CD14-positive monocyte (primary cell): Measurements from ENCODE around the gene GMPPA. TPM values are rescaled to one million over a fixed set of nuclear protein-coding genes. Genes with fewer than 3 reads are reported as not detected.

Experiments used
- DNase-seq, 3 donors: peaks; one replicate each; pipeline ENCODE4 v3.0.0-alpha.2; 2011 to 2022
- H2AFZ ChIP-seq: 2 replicates; pipeline ENCODE4 v1.6.0; 2012; ENCODE audit warnings: mild to moderate bottlenecking, low read depth, low read length, inconsistent platforms; ENCODE audit not compliant: insufficient read depth, poor library complexity, severe bottlenecking
- H3K27ac ChIP-seq, 2 donors: 1 replicate in 1 of 2; 2 replicates in 1 of 2; pipeline ENCODE4 v1.5.1; 2012 to 2013; ENCODE audit warnings: low read length in 2 of 2, control low read depth in 1 of 2, inconsistent platforms in 1 of 2, low read depth in 1 of 2, mild to moderate bottlenecking in 1 of 2
- H3K27me3 ChIP-seq, 2 donors: one replicate each; pipeline versions ENCODE4 v1.6.0 to v1.6.1; 2011 to 2013; ENCODE audit warnings: low read length in 2 of 2; ENCODE audit not compliant: control insufficient read depth in 2 of 2, insufficient read depth in 2 of 2
- H3K36me3 ChIP-seq, 2 donors: replicated peaks in 1 of 2; 1 replicate in 1 of 2; 2 replicates in 1 of 2; pipeline versions ENCODE4 v1.5.1 to v1.6.1; 2012 to 2013; ENCODE audit warnings: low read length in 2 of 2, control low read depth in 1 of 2, inconsistent platforms in 1 of 2, mild to moderate bottlenecking in 1 of 2; ENCODE audit not compliant: insufficient read depth in 2 of 2, control insufficient read depth in 1 of 2
- H3K4me1 ChIP-seq, 2 donors: 1 replicate in 1 of 2; 2 replicates in 1 of 2; pipeline versions ENCODE4 v1.5.1 to v1.6.1; 2012 to 2013; ENCODE audit warnings: low read length in 2 of 2, control low read depth in 1 of 2, inconsistent platforms in 1 of 2, mild to moderate bottlenecking in 1 of 2, moderate library complexity in 1 of 2; ENCODE audit not compliant: insufficient read depth in 2 of 2, control insufficient read depth in 1 of 2
- H3K4me2 ChIP-seq: replicated peaks from 2 replicates; pipeline ENCODE3; 2012; ENCODE audit warnings: low read length, moderate library complexity, mild to moderate bottlenecking; ENCODE audit not compliant: poor library complexity, severe bottlenecking; ENCODE audit errors: extremely low read depth
- H3K4me3 ChIP-seq, 3 experiments: fragments of 200-600 bp in 1 of 3; sonication (generic) in 1 of 3; replicated peaks in 1 of 3; 1 replicate in 2 of 3; 2 replicates in 1 of 3; pipeline ENCODE4 v1.5.1; 2011 to 2013; ENCODE audit warnings: low read length in 3 of 3, mild to moderate bottlenecking in 3 of 3, control low read depth in 2 of 3, low read depth in 2 of 3, inconsistent platforms in 1 of 3, moderate library complexity in 1 of 3
- H3K79me2 ChIP-seq: 2 replicates; pipeline ENCODE4 v1.6.0; 2012; ENCODE audit warnings: mild to moderate bottlenecking, control low read depth, inconsistent platforms, low read length, moderate library complexity; ENCODE audit not compliant: insufficient read depth
- H3K9ac ChIP-seq: 2 replicates; pipeline ENCODE4 v1.6.0; 2017; ENCODE audit warnings: low read length, mild to moderate bottlenecking; ENCODE audit not compliant: insufficient read depth, poor library complexity, severe bottlenecking
- H3K9me3 ChIP-seq, 2 donors: replicated peaks in 1 of 2; 1 replicate in 1 of 2; 2 replicates in 1 of 2; pipeline versions ENCODE4 v1.5.1 to v1.6.1; 2012 to 2013; ENCODE audit warnings: low read length in 2 of 2, control low read depth in 1 of 2; ENCODE audit not compliant: control insufficient read depth in 1 of 2, insufficient read depth in 1 of 2
- H4K20me1 ChIP-seq: 2 replicates; pipeline ENCODE4 v1.6.0; 2012; ENCODE audit warnings: mild to moderate bottlenecking, low read length, control low read depth, moderate library complexity; ENCODE audit not compliant: insufficient read depth
- H3K27ac Mint-ChIP-seq, 7 donors: one replicate each; pipeline ENCODE4 v1.8.0; 2020; ENCODE audit warnings: mild to moderate bottlenecking in 7 of 7, mixed read lengths in 7 of 7, moderate library complexity in 6 of 7, inconsistent platforms in 2 of 7
- H3K27me3 Mint-ChIP-seq, 3 donors: one replicate each; pipeline ENCODE4 v1.8.0; 2021 to 2022; ENCODE audit warnings: low read depth in 3 of 3, mild to moderate bottlenecking in 3 of 3, mixed read lengths in 3 of 3, moderate library complexity in 3 of 3, inconsistent platforms in 1 of 3
- H3K36me3 Mint-ChIP-seq, 2 donors: one replicate each; pipeline ENCODE4 v1.8.0; 2020; ENCODE audit warnings: mixed read lengths in 2 of 2, inconsistent platforms in 1 of 2, mild to moderate bottlenecking in 1 of 2
- H3K4me1 Mint-ChIP-seq: one replicate; pipeline ENCODE4 v1.8.0; 2020; ENCODE audit warnings: mild to moderate bottlenecking, mixed read lengths
- H3K4me3 Mint-ChIP-seq, 2 donors: one replicate each; pipeline ENCODE4 v1.8.0; 2020; ENCODE audit warnings: mild to moderate bottlenecking in 2 of 2, mixed read lengths in 2 of 2, moderate library complexity in 1 of 2
- H3K9me3 Mint-ChIP-seq, 7 donors: one replicate each; pipeline ENCODE4 v1.8.0; 2020 to 2022; ENCODE audit warnings: mixed read lengths in 7 of 7, mild to moderate bottlenecking in 6 of 7, moderate library complexity in 6 of 7, inconsistent platforms in 2 of 7
- WGBS: methylation state at CpG from one replicate; pipeline ENCODE4 v1.1.5; 2013; ENCODE audit warnings: missing lambda C conversion rate; ENCODE audit not compliant: insufficient coverage; 5-methylcytosine and 5-hydroxymethylcytosine counted together
- intact Hi-C, 2 donors: fragments of 100-400 bp; cut with micrococcal nuclease; formaldehyde crosslinking; loops; one replicate each; pipeline versions ENCODE4 v1.15.0 to v1.15.1; 2023
- polyA plus RNA-seq, 3 donors: library from polyadenylated mRNA; depleted of rRNA in 1 of 3; unstranded in 2 of 3; stranded (reverse) in 1 of 3; fragments of 300-500 nt in 2 of 3; fragments of >200 nt in 1 of 3; fragmentation: Illumina TruSeq in 2 of 3; gene quantifications; 1 replicate in 2 of 3; 2 replicates in 1 of 3; pipeline ENCODE4 v1.2.3, GENCODE V29; 2012 to 2021
- TF ChIP-seq, protein P1 (sequence below): fragments of 200-600 bp; IDR thresholded peaks from one replicate; pipeline ENCODE4 v1.8.0; 2022; ENCODE audit warnings: antibody characterized with exemption, mild to moderate bottlenecking

The GMPPA gene
- polyA plus RNA-seq, 3 donors = 35.5 to 71.2 (median 35.9) TPM

DNA sequence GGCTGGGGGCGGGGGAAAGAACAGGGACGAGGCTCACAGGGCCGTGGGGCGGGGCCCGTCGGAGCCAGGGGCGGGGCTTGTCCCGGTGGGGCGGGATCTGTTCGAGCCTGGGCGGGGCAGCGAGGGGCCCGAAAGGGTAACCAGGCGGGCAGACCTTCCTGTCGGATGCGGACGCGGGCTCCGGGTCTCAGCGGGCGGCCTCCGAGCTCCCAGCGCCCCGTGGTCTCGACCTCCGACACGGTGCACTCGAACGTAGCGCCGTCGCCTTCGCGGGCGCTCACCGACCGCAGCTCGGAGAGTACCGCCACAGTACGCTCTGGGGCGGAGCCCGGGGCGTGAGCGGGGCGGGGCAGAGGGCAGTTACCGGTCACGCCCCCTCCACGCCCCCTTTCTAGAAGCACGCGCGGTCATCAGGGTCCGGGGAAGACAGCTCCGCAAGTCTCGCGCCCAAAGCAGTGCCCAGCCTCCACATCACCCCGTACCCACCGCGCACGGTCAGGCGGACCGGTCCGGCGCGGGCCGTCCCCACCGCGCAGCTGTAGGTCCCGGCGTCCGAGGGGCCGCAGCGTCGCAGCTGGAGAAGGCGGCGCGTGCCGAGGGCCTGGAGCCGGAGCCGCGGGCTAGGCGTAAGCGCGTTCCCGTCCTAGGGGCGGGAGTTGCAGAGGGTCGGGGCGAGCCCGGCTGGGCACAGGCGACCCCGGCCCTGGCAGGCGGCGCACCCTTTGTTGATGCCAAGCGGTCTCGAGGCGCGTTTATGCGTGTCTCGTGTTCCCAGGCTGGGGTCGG, 53.9 kb downstream of the GMPPA start:
- Histone ChIP-seq H3K4me1 (peaks cover 12 to 18% of the 10 kb centered on the region in 2 donors), H2AFZ (peak overlapping the region; percentile 74), H3K9me3 (peaks cover 0 to 5% of the 10 kb centered on the region in 2 donors), H3K79me2 (no peaks in the 10 kb centered on the region), H3K9ac (peak overlapping the region; percentile 46), H3K4me2 (peak overlapping the region; percentile 82), H4K20me1 (no peaks in the 10 kb centered on the region), H3K27ac (no peak overlapping the region), H3K4me3 (peak overlapping the region; percentile 30 to 71 (median 30)), H3K27me3 (peaks cover 17 to 44% of the 10 kb centered on the region in 2 donors), H3K36me3 (no peaks in the 10 kb centered on the region)
- Mint-ChIP-seq H3K27ac (peak overlapping the region in 1 of 7 donors; percentile 21), H3K27me3 (peaks cover 35 to 57% (median 46%) of the 10 kb centered on the region in 3 donors), H3K4me1 (peaks cover 8% of the 10 kb centered on the region), H3K9me3 (peaks cover 0 to 9% (median 3%) of the 10 kb centered on the region in 7 donors), H3K4me3 (peak overlapping the region; percentile 67 to 81), H3K36me3 (peaks cover 0 to 3% of the 10 kb centered on the region in 2 donors)
- 1% methylated on average over 98 of the region's 99 CpGs for WGBS
- TF ChIP-seq, protein P1, sequence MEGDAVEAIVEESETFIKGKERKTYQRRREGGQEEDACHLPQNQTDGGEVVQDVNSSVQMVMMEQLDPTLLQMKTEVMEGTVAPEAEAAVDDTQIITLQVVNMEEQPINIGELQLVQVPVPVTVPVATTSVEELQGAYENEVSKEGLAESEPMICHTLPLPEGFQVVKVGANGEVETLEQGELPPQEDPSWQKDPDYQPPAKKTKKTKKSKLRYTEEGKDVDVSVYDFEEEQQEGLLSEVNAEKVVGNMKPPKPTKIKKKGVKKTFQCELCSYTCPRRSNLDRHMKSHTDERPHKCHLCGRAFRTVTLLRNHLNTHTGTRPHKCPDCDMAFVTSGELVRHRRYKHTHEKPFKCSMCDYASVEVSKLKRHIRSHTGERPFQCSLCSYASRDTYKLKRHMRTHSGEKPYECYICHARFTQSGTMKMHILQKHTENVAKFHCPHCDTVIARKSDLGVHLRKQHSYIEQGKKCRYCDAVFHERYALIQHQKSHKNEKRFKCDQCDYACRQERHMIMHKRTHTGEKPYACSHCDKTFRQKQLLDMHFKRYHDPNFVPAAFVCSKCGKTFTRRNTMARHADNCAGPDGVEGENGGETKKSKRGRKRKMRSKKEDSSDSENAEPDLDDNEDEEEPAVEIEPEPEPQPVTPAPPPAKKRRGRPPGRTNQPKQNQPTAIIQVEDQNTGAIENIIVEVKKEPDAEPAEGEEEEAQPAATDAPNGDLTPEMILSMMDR = no peak
- intact Hi-C loops = loop anchor here (5.0 kb wide), 1 partner anchor 45 kb away; the partner anchor contains the start of gene STK11IP (in 2 of the 2)
- DNase-seq = peak; percentile 69 to 75 (median 73)

DNA sequence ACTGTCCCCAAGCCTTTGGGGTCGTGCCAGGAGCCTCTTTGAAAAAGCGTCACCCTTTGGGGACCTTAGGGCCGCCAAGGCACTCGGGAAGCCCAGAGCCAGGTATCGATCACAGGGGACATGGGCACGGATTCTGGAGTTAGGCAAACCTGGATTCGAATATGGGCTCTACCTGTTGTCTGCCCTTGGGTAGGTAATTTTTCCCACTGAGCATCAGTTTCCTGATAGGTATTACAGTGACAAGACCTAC, 54.4 kb downstream of the GMPPA start:
- Mint-ChIP-seq H3K36me3 (peaks cover 0 to 3% of the 10 kb centered on the region in 2 donors), H3K4me1 (peaks cover 8% of the 10 kb centered on the region), H3K27ac (no peak overlapping the region), H3K4me3 (peak overlapping the region in 1 of 2 donors; percentile 77), H3K27me3 (peaks cover 35 to 57% (median 44%) of the 10 kb centered on the region in 3 donors), H3K9me3 (peaks cover 0 to 9% (median 3%) of the 10 kb centered on the region in 7 donors)
- Histone ChIP-seq H4K20me1 (no peaks in the 10 kb centered on the region), H3K79me2 (no peaks in the 10 kb centered on the region), H3K36me3 (no peaks in the 10 kb centered on the region), H3K4me1 (peaks cover 12 to 18% of the 10 kb centered on the region in 2 donors), H3K27me3 (peaks cover 17 to 44% of the 10 kb centered on the region in 2 donors), H3K4me2 (peak overlapping the region; percentile 82), H3K9ac (no peak overlapping the region), H2AFZ (peak overlapping the region; percentile 74), H3K4me3 (peak overlapping the region in 1 of 3 experiments; percentile 71), H3K9me3 (peaks cover 0 to 5% of the 10 kb centered on the region in 2 donors), H3K27ac (no peak overlapping the region)
- intact Hi-C loops = loop anchor here (5.0 kb wide), 1 partner anchor 44 kb away; the partner anchor contains the start of gene STK11IP (in 2 of the 2)
- 36% methylated on average over 5 of the region's 7 CpGs for WGBS
- TF ChIP-seq, protein P1 = no peak
- DNase-seq = no peak
